ENCODE measurements around the gene ADGRF1.

- TF ChIP-seq CTCF (conservative IDR thresholded peaks at IDR 0.05; ENCODE audit: low read depth, low read length): no peak
- no peak for TF ChIP-seq EZH2 (IDR thresholded peaks at IDR 0.05; ENCODE audit: low read length, unreplicated experiment)
- no peak for TF ChIP-seq EZH2phosphoT487 (IDR thresholded peaks at IDR 0.05; ENCODE audit: borderline replicate concordance, low read length)
These were observed 33.8 kb downstream of the ADGRF1 start for GRCh38 chr6:47008397-47008763.

Measured in PC-3 (cell line).